Fibroblast of mammary gland (primary cell): Measurements from ENCODE around the gene MRPL38.
"Not testable (repeated sequence)": the region's sequence is repeated elsewhere in the genome, so short reads cannot be mapped to it uniquely, and the experiment has no call there.

ENCODE experiments used
- DNase-seq: peaks from one replicate; pipeline ENCODE4 v3.0.0-alpha.2; 2010; ENCODE audit warnings: low read depth
- H3K4me3 ChIP-seq: 2 replicates; pipeline ENCODE4 v1.5.1; 2011; ENCODE audit warnings: low read depth, mild to moderate bottlenecking, low read length, moderate library complexity; ENCODE audit not compliant: control insufficient read depth
- CTCF ChIP-seq: conservative IDR thresholded peaks from 2 replicates; pipeline ENCODE4 v1.5.1; 2011; ENCODE audit warnings: low read depth, low read length, inconsistent platforms; ENCODE audit not compliant: control insufficient read depth, insufficient read depth

MRPL38 gene

GRCh38 chr17:75869282-75870141 lies 35.2 kb downstream of the MRPL38 start:
- no peak for TF ChIP-seq CTCF
- H3K4me3 ChIP-seq, result no peak overlapping the region
- peak; percentile 74 for DNase-seq

- H3K4me3 ChIP-seq, DNase-seq: not testable (repeated sequence)
These were observed 35.9 kb downstream of the MRPL38 start for GRCh38 chr17:75868730-75869281.

DNA sequence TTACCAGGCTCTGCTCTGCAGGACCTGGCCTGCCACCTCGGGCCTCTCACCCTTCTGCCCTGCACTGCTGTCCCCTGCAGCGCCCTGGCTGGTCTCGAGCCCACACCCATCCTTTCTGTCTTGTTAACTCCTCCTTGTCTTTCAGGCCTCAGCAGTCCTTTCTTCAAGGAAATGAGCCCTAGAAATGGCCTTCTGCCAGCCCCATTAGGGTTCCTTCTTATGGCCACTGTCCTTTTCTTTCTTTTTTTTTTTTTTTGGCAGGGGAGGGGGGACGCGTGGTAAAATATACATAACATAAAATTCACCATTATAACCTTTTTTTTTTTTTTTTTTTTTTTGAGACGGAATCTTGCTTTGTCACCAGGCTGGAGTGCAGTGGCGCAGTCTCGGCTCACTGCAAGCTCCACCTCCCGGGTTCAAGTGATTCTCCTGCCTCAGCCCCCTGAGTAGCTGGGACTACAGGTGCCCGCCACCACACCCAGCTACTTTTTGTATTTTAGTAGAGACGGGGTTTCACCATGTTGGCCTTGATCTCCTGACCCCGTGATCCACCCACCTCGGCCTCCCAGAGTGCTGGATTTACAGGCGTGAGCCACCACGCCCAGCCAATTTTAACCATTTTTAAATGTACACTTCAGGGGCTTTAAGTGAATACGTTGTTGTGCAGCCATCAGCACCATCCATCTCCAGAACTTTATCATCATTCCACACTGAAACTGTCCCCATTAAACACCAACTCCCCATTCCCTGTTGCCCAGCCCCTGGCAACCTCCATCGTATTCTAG lies 39.1 kb downstream of the MRPL38 start:
- not testable (repeated sequence) for H3K4me3 ChIP-seq, DNase-seq

DNA sequence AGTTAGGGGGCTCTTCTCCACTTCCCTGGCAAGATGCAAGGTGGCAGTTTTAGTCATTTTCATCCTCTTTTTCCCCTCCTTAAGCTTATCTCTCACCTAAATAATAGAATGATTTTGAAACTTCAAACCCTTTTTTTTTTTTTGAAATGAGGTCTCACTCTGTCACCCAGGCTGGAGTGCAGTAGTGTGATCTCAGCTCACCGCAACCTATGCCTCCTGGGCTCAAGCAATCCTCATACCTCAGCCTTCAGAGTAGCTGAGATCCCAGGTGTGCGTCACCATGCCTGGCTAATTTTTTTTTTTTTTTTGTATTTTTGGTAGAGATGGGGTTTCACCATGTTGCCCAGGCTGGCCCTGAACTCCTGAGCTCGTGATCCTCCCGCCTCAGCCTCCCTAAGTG lies 39.8 kb downstream of the MRPL38 start:
- not testable (repeated sequence) for H3K4me3 ChIP-seq, DNase-seq

DNA sequence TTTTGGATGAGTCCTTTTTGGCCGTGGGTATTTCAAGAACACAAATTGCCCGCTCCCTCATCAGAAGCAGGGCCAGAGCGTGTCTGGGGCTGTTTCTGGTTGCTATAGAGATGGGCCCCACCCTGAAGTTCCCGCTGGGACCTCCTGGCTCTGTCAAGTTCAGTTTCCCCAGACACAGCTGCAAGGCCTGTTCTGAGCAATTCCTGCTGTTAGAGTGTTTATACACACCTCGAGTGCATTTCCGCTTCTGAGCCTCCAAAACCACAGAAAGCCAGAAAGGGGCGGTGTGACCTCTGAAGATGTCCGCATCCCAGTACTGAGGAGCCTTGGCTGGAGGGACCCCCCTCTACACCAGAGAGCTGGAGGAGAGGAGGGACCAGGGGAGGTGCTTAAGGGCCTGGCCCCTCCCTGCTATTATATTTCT lies 40.2 kb downstream of the MRPL38 start:
- TF ChIP-seq CTCF, result no peak
- no peak overlapping the region for H3K4me3 ChIP-seq
- DNase-seq, result peak; percentile 63

DNA sequence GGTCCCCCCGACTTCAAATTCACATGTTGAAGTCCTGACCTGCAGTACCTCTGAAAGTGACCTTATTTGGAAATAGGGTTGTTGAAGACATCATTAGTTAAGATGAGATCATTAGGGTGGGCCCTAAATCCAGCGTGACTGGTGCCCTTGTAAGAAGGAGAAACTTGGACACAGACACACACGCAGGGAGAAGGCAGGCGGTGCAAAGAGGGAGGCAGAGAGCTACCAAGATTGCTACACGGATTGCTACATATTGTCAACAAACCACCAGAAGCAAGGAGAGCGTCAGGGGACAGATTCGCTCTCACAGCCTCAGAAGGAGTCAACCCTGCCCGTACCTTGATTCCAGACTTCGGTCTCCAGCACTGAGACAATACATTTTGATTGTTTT lies 42.8 kb downstream of the MRPL38 start:
- H3K4me3 ChIP-seq, result no peak overlapping the region
- DNase-seq, result peak; percentile 41
- TF ChIP-seq CTCF, result no peak

GRCh38 chr17:75859358-75859757 lies 45.3 kb downstream of the MRPL38 start:
- DNase-seq, H3K4me3 ChIP-seq: not testable (repeated sequence)

DNA sequence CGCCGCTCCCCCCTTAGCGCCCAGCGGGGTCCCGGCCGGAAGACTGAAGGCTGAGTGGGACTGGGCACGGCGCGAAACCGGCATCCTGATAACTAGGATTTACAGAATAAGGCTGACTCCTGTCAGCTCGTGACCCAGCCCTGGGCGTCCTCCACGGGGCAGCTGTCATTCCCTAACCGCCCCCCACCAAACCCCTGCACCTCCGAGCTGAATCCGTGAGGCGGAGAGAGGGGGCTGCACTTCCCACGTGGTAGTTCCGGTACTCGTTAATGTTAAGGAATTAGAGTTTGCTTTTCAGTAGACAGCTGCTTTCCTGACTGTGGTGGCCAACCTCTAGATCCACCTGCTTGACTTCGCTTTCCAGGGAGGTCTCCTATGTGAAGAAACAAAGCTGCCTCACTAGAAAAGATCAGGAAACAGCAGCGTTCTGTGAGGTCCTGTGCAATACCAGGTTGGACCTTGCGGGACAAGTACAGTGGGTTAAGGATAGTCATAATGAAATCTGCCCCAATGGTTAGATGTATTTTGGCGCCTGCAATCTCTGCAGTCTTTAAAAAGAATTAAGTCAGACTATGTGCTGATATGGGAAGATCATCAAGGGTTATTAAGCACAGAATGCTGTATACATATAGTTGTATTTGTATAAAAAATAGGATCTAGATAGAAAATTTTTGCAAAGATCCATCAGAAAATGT lies 48.5 kb downstream of the MRPL38 start:
- DNase-seq, result no peak

More for the DNA sequence above, 48.5 kb downstream of the MRPL38 start:
- no peak for TF ChIP-seq CTCF
- peak overlapping the region; percentile 92 for H3K4me3 ChIP-seq
